ENCODE data around the gene MYH14.

Gene MYH14

DNA sequence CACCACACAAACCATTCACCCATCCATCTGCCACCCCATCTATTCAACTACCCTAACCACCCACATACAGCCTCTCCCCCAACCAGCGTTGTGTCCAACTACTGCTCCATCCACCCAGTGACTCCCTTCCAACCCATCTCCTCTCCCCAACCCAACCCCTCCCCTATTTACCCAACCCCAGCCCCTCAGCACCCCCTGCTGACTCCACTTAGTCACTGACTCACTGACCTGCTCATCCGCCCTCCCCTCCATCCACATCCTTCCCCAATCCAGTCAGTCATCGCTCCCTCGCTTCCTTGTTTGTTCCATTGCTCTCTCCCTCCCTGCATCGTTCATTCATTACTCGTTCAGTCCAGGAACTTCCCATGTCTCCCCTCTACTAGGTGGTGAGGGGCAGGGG lies 86.6 kb downstream of the MYH14 start:
- DNase-seq (ENCODE audit: low read depth in 2 of 2) = no peak

- no peak for DNase-seq (ENCODE audit: low read depth in 2 of 2)
Measured at GRCh38 chr19:50290775-50291174, 87.4 kb downstream of the MYH14 start.

- no peak for DNase-seq (ENCODE audit: low read depth in 2 of 2)
Measured at GRCh38 chr19:50292216-50292827, 88.9 kb downstream of the MYH14 start.

- no peak for DNase-seq (ENCODE audit: low read depth in 2 of 2)
Measured at GRCh38 chr19:50293263-50294004, 90.0 kb downstream of the MYH14 start.

- DNase-seq (ENCODE audit: low read depth in 2 of 2) = no peak
Measured at GRCh38 chr19:50300051-50300450, 96.6 kb downstream of the MYH14 start.

DNA sequence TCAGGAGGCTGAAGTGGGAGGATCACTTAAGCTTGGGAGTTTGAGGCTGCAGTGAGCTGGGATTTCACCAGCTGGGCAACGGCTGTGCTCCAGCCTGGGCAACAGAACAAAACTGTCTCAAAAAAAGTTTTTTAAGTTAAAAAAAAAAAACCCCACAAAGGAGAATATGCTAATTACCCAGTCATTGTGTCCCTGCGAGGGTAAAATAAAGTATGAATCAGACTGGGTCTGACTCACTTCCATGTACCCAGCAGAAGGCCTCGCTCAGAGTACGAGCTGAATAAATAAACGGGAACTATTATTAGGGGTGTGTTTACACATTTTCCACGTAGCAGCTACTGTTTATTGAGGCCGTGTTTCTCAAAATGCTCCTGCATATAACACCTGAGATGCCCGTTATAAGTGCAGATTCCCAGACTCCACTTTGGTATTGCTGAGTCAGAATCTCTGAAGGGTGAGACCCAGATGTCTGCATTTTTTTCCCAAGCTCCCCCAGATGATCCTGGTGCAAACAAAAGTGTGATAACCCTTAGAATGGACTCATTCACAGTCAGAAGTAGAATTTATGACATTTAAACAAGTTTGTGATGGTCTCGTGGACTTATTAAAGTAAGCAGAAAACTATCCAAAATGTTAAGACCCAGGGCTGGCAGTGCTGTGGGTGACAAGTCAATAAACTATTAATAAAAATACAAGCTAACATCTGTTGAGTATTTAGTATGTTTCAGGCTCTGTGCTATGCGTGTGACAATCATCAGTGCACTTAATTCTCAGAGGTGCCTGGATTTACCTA lies 97.6 kb downstream of the MYH14 start:
- DNase-seq (ENCODE audit: low read depth in 2 of 2) = no peak

GRCh38 chr19:50301607-50301971 lies 98.2 kb downstream of the MYH14 start:
- no peak for DNase-seq (ENCODE audit: low read depth in 2 of 2)

DNA sequence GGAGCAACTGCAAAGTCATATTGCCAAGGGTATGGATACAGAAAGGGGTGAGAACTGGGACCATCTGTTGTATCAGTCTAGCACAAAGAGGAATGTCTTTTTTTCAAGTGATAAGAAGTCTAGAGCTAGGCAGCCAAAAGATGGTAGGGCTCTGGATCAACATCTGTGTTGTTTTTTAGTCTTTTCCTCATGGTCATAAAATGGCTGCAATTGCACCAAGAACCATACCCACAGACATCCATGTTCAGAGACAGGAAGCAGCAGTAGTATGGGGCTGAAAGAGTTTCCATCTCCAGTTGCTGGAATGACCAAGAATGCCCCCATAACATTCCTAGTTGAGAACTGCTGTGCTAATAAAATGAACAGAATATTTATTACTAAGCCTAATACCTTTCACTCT lies 100.1 kb downstream of the MYH14 start:
- DNase-seq (ENCODE audit: low read depth in 2 of 2) = no peak

DNA sequence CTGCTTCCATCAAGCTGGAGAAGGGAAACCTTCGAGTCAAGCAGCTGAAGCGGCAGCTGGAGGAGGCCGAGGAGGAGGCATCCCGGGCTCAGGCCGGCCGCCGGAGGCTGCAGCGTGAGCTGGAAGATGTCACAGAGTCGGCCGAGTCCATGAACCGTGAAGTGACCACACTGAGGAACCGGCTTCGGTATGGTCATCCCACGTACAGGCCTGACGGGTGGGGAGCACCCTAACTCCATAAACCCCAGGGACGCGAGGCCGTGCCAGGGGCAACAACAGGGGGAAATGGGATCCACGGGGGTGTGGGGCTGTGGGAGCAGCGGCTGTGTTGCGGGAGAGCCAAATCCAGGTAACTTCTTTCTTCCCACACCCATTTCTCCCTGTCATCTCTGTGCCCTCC lies 105.6 kb downstream of the MYH14 start:
- DNase-seq (ENCODE audit: low read depth in 2 of 2) = no peak

DNA sequence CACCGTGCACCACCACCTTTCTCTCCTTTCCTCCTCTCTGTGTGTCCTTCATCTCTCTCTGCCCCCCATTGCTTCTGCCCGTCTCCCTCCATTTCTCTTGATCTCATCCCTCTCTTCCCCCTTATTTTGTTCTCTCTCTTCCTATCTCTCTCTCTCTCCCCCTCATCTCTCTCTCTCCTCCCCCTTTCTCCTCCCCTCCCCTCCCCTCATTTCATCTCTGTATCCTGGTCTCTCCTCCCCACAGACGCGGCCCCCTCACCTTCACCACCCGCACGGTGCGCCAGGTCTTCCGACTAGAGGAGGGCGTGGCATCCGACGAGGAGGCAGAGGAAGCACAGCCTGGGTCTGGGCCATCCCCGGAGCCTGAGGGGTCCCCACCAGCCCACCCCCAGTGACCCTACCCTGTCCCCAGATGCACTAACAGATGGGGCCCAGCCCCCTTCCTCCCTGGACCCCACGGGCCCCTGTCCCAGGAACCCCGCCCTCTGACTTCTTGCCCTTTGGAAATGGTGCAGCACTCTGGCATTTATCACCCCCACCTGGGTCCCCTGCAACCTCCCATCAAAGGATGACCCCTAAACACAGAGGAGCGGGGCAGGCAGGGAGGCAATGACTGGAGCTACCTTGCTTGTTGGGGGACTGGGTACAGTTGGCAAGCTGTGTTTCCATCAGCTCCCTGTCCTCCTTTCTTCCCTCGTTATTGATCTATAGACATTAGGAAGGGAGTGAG lies 106.1 kb downstream of the MYH14 start:
- DNase-seq (ENCODE audit: low read depth in 2 of 2) = no peak

- no peak for DNase-seq (ENCODE audit: low read depth in 2 of 2)
Measured at GRCh38 chr19:50310759-50311465, 107.5 kb downstream of the MYH14 start.

GRCh38 chr19:50311723-50312635 lies 108.6 kb downstream of the MYH14 start:
- no peak for DNase-seq (ENCODE audit: low read depth in 2 of 2)

DNA sequence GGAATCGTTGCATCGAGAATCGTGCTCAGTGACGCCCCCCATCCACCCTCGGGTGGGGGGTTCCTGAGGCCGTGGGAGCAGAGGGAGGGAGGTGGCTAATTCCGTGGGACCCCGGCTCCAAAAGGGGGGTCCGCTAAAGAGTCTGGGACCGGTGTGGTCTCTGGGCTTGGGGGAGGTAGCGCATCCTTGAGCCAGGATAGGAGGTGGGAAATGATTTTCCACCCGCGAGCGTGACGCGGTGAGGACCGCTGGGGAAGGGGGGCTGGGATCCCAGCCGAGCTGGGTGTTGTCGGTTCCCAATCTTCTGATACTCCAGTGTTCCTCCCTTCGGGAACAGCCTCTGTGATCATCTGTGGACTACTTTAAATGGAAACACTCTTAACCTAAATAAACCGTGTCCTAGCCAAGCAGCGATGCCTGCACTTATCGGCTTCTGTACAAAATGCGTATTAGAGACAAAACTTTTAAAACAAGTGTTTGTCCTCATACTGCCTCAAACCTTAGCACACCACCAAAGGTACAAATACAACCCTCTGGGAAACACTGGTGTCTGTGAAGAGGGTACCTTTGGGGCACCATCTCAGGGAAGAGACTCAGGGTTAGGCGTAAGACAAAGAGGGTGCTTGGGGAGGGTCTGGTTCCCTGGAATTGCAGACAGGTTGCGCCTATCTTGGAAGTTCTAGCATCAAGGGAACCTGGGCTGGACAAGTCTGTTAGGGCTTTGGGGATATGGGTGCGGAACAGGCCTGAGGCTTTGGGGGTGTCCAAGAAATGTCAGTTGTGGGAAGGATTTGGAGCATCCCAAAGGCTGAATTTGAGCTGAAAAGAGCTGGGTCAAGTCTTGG lies 109.8 kb downstream of the MYH14 start:
- DNase-seq (ENCODE audit: low read depth in 2 of 2) = no peak

GRCh38 chr19:50313812-50314536 lies 110.6 kb downstream of the MYH14 start:
- DNase-seq (ENCODE audit: low read depth in 2 of 2) = no peak

DNA sequence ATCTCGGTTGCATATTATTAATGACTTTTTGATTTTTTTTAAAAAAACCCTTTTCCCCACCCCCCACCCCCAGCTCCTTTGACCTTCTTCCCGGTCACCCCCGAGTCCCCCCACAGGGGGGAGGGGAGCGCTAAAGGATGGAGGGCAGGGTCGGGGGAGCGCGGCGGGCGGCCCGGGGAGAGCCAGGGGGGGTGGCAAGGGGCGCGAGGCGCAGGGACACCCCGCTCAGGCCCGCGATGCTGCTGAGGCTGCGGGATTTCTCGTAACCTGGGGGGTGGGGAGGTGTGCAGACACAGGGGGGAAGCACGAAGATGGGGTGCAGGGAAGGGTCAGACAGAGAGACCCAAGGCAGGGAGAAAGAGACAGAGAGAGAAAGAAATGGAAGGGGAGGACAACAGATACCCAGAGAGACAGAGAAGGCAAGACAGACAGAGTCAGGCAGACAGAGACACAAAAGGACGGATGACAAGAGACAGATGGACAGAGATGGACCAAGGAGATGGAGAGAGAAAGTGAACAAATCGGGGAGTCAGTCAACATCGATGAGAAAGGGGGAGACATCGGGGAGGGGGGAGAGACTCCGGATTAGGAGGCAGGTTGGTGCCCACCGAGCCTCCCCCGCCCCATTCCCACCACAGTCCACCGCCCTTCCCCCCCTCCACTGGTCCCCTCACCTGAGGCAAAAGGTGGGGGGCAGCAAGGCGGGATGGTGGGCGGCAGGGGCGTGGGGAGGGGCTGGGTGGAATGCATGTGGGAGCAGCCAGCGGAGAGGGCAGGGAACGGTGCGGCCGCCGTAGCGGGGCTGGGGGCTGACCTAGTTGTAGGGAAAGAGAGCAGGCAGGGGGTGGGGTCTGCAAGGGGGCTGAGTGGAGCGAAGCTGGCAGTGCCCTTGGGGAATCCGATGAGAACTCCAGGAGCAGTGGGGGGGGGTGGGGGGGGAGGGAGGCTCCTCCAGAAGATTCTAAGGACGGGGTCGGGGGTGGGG lies 111.6 kb downstream of the MYH14 start:
- DNase-seq (ENCODE audit: low read depth in 2 of 2) = no peak

GRCh38 chr19:50315773-50316448 lies 112.5 kb downstream of the MYH14 start:
- no peak for DNase-seq (ENCODE audit: low read depth in 2 of 2)

- no peak for DNase-seq (ENCODE audit: low read depth in 2 of 2)
Measured at GRCh38 chr19:50317115-50317514, 113.7 kb downstream of the MYH14 start.

Data from stimulated activated CD8-positive, alpha-beta memory T cell treated with anti-CD3 and anti-CD28 coated beads, Interleukin-7, amount 100 ng/mL, for 1 hour (primary cell).